Cardiac muscle cell (in vitro differentiated cells and primary cell): ENCODE results near the gene IL1RAPL1. TPM values are rescaled to one million over a fixed set of nuclear protein-coding genes. Genes with fewer than 3 reads are reported as not detected.

Experiments used
- DNase-seq, 2 donors: peaks; one replicate each; pipeline versions ENCODE4 v3.0.0 to v3.0.0-alpha.2; 2010 to 2017; ENCODE audit warnings: low read depth in 1 of 2, low spot score in 1 of 2
- H3K27ac ChIP-seq: fragments of 200-600 bp; sonication (generic); 2 replicates; pipeline ENCODE4 v1.5.1; 2016
- H3K27me3 ChIP-seq: fragments of 200-600 bp; sonication (generic); 2 replicates; pipeline ENCODE4 v1.6.0; 2016; ENCODE audit warnings: control low read depth
- H3K36me3 ChIP-seq: fragments of 200-600 bp; sonication (generic); 2 replicates; pipeline ENCODE4 v1.5.1; 2016; ENCODE audit warnings: control low read depth
- H3K4me1 ChIP-seq: fragments of 200-600 bp; sonication (generic); 2 replicates; pipeline ENCODE4 v1.8.1; 2017; ENCODE audit warnings: low read depth, mild to moderate bottlenecking, mixed run types
- H3K4me3 ChIP-seq: fragments of 200-600 bp; sonication (generic); 2 replicates; pipeline ENCODE4 v1.5.1; 2016; ENCODE audit warnings: mild to moderate bottlenecking
- H3K9me3 ChIP-seq: fragments of 200-600 bp; sonication (generic); 2 replicates; pipeline ENCODE4 v1.5.1; 2017; ENCODE audit warnings: low read depth, mild to moderate bottlenecking, control low read depth
- polyA plus RNA-seq: library from polyadenylated mRNA; unstranded; fragments of >200 nt; fragmentation: Nextera tagmentation; extraction: Ambion mirVana; gene quantifications from 2 replicates; pipeline ENCODE4 v1.2.1, GENCODE V29; 2016
- total RNA-seq: library from RNA; depleted of rRNA; stranded (reverse); fragments of >200 nt; gene quantifications from 2 replicates; pipeline ENCODE4 v1.2.3, GENCODE V29; 2016
- TF ChIP-seq, protein P1 (sequence below): IDR thresholded peaks from 2 replicates; pipeline ENCODE4 v1.5.1; 2012; ENCODE audit warnings: low read depth, mild to moderate bottlenecking, low read length

IL1RAPL1 gene
- total and polyA plus RNA-seq, 2 experiments from 2014 or later, result 3.2 to 4.2 TPM

DNA sequence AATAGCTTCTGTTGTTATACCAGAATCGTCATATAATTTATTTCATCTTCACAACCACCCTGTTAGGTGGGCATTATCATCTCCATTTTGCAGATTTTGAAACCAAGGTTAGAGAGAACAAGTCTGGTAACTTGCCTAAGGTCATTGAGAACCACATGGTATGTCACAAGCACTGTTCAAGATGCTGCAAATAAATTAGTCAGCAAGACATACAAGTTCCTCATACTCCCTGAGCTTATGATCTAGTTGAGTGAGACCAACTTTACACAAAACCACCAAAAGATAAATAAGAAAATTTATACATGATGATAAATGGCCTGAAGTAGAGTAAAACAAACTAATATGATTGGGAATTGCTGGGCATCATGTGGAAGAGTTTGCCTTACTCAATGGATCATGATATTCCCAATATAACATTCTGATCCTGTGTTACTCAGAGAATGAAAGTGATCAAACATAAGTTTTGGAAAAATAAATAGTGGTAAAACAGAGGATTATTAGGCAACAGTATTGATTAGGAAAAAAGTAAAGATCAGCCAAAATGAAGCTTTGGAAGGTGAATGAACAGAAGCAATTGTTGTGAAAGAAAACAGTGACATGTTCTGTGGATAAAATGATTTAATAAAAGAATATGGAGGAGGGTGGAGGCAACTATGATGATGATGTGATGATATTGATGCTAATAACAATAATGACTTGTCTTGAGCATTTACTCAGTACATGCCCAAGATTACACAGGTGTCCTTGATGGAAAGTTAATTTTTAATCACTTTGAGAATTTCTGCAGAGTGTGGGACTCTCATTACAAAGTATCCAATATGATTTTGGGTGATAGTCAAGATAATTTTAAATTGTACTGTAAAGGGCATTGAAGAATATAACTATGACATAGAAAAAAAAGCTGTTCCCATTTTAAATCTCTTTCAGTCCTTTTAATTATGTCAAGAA lies 34.1 kb upstream of the IL1RAPL1 start:
- Histone ChIP-seq H3K4me3 (no peak overlapping the region), H3K9me3 (no peaks in the 10 kb centered on the region), H3K27ac (no peak overlapping the region), H3K36me3 (no peaks in the 10 kb centered on the region), H3K4me1 (no peaks in the 10 kb centered on the region), H3K27me3 (no peaks in the 10 kb centered on the region)
- TF ChIP-seq, protein P1, sequence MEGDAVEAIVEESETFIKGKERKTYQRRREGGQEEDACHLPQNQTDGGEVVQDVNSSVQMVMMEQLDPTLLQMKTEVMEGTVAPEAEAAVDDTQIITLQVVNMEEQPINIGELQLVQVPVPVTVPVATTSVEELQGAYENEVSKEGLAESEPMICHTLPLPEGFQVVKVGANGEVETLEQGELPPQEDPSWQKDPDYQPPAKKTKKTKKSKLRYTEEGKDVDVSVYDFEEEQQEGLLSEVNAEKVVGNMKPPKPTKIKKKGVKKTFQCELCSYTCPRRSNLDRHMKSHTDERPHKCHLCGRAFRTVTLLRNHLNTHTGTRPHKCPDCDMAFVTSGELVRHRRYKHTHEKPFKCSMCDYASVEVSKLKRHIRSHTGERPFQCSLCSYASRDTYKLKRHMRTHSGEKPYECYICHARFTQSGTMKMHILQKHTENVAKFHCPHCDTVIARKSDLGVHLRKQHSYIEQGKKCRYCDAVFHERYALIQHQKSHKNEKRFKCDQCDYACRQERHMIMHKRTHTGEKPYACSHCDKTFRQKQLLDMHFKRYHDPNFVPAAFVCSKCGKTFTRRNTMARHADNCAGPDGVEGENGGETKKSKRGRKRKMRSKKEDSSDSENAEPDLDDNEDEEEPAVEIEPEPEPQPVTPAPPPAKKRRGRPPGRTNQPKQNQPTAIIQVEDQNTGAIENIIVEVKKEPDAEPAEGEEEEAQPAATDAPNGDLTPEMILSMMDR, result no peak
- DNase-seq, result no peak

DNA sequence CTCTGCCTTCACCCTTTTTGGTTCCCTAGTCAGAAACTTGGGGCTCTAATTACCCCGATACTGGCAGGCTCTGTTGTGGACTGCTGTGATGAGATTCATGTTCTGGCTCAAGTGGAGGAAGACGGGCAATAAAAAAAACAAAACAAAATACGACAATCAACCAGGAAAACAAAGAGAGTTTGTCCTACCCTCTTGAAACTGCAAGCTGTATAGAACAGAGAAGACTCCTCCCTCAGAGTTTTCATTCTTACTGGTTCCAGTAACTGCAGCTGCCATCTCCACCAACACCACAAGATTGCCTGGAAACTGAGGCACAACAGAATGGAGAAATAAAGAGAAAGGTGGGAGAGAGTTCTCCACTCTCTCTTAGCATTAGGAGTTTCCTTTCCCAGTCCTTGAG lies 11.1 kb upstream of the IL1RAPL1 start:
- no peak overlapping the region for H3K4me3 ChIP-seq
- TF ChIP-seq, protein P1, result no peak

DNA sequence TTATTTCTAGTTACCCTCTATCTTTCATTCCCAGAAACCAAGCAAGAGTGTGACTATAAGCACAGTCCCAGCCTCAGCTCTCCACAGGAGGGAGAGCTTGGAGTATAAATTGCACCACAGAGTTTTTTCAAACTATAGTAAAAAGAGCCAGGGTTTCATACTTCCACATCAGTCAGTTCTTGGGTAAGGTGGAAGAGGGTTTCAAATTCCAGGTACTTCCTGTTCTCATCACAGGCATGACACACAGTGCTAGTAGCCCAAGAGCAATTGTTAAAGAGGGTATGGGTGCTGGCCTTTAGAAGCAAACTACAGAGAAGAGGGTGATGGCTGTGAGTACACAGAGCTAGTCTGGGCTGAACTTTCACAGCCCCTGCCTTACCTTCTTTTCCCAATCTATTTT lies 5.7 kb upstream of the IL1RAPL1 start:
- no peak for DNase-seq
- Histone ChIP-seq H3K27me3 (no peaks in the 10 kb centered on the region), H3K9me3 (no peaks in the 10 kb centered on the region), H3K4me3 (no peak overlapping the region), H3K36me3 (no peaks in the 10 kb centered on the region), H3K27ac (no peak overlapping the region), H3K4me1 (no peaks in the 10 kb centered on the region)
- TF ChIP-seq, protein P1, result no peak

More for the DNA sequence above, 11.1 kb upstream of the IL1RAPL1 start:
- no peaks in the 10 kb centered on the region for H3K36me3 ChIP-seq
- DNase-seq, result no peak
- no peak overlapping the region for H3K27ac ChIP-seq
- H3K9me3 ChIP-seq, result no peaks in the 10 kb centered on the region
- H3K4me1 ChIP-seq, result no peaks in the 10 kb centered on the region
- H3K27me3 ChIP-seq, result no peaks in the 10 kb centered on the region

DNA sequence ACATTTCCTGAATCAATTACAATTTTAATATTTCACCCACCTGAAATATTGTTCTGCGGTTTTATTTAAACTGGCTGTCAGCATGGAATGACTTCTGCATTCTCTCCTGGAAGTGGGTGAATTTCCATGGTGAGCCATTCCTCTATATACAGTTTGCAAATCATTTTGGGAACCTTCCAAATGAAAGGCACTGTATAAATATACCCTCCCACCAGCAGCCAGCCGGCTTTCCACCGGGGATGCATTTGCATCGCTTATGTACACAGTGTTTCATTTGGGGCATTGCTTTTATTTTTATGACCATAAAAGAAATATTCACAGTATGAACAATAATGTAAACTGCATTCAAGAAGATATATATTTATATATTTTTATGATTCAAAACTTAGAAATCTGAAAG lies 4.7 kb upstream of the IL1RAPL1 start:
- H3K9me3 ChIP-seq, result no peaks in the 10 kb centered on the region
- no peaks in the 10 kb centered on the region for H3K4me1 ChIP-seq
- no peak for DNase-seq
- TF ChIP-seq, protein P1, result no peak
- no peaks in the 10 kb centered on the region for H3K27me3 ChIP-seq
- H3K36me3 ChIP-seq, result no peaks in the 10 kb centered on the region
- H3K4me3 ChIP-seq, result no peak overlapping the region
- no peak overlapping the region for H3K27ac ChIP-seq

DNA sequence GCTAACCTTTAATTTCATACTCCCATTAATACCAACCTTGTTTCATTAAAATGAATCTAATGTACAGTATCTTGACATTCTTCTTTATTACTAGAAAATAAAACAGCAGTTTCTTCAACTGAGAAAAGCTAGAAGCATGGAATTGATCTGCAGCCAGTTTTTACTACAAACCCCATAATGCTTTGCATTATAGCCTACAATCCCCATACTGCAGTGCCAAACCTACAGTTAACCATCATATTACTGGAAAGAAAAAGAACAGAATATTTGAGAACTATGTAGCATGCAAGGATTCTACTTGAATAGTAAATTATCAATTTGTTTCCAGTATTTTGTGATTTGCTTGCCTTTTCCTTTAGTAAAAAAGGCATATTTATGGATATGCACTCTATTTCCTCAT lies 3.2 kb upstream of the IL1RAPL1 start:
- TF ChIP-seq, protein P1, result no peak
- no peak for DNase-seq
- no peak overlapping the region for H3K27ac ChIP-seq

More for the DNA sequence above, 3.2 kb upstream of the IL1RAPL1 start:
- no peak overlapping the region for H3K4me3 ChIP-seq
- no peaks in the 10 kb centered on the region for H3K36me3 ChIP-seq
- H3K4me1 ChIP-seq, result no peaks in the 10 kb centered on the region
- no peaks in the 10 kb centered on the region for H3K9me3 ChIP-seq
- no peaks in the 10 kb centered on the region for H3K27me3 ChIP-seq
